Calu3 (cell line): ENCODE data around the gene TNRC18. TPM values are rescaled to one million over a fixed set of nuclear protein-coding genes. Genes with fewer than 3 reads are reported as not detected.
"Not testable (repeated sequence)": the region's sequence is repeated elsewhere in the genome, so short reads cannot be mapped to it uniquely, and the experiment has no call there.

ENCODE experiments used
- BruUV-seq: library from RNA; stranded (reverse); fragments of 400-500 nt; replicated peaks from 2 replicates; lab custom pipeline; 2021; lab: Mats Ljungman, UMichigan
- CTCF ChIA-PET: fragments of 300-600 bp; sonication (Branson Sonifier 250); formaldehyde crosslinking; loops from one replicate; lab custom pipeline; 2022; ENCODE audit warnings: antibody characterized with exemption; lab: Charles Lee
- DNase-seq: peaks from one replicate; pipeline ENCODE4 v3.0.0; 2022
- H3K27ac Mint-ChIP-seq: one replicate; pipeline ENCODE4 v1.8.0; 2022; ENCODE audit warnings: mixed read lengths; ENCODE audit not compliant: unreplicated experiment
- H3K27me3 Mint-ChIP-seq: one replicate; pipeline ENCODE4 v1.8.0; 2022; ENCODE audit warnings: mixed read lengths; ENCODE audit not compliant: unreplicated experiment
- H3K36me3 Mint-ChIP-seq: one replicate; pipeline ENCODE4 v1.8.0; 2022; ENCODE audit warnings: mild to moderate bottlenecking, moderate library complexity, mixed read lengths; ENCODE audit not compliant: insufficient read depth, unreplicated experiment
- H3K4me1 Mint-ChIP-seq: one replicate; pipeline ENCODE4 v1.8.0; 2022; ENCODE audit warnings: mild to moderate bottlenecking, low read depth, mixed read lengths; ENCODE audit not compliant: unreplicated experiment
- H3K4me3 Mint-ChIP-seq: one replicate; pipeline ENCODE4 v1.8.0; 2022; ENCODE audit warnings: mild to moderate bottlenecking, low read depth, moderate library complexity, mixed read lengths; ENCODE audit not compliant: unreplicated experiment
- H3K9me3 Mint-ChIP-seq: one replicate; pipeline ENCODE4 v1.8.0; 2022; ENCODE audit warnings: low read depth, mixed read lengths; ENCODE audit not compliant: unreplicated experiment
- intact Hi-C: fragments of 100-400 bp; cut with micrococcal nuclease; formaldehyde crosslinking; loops from one replicate; pipeline ENCODE4 v1.10.0; 2022; ENCODE audit not compliant: unreplicated experiment
- total RNA-seq: library from RNA; stranded (reverse); gene quantifications from 2 replicates; pipeline ENCODE4 v1.2.3, GENCODE V29; 2022
- TF ChIP-seq, protein P1 (sequence below): fragments of 200-600 bp; IDR thresholded peaks from one replicate; pipeline ENCODE4 v1.8.0; 2022; ENCODE audit warnings: antibody characterized with exemption; ENCODE audit not compliant: unreplicated experiment

The TNRC18 gene
- total RNA-seq, 1 experiment from 2014 or later: 213 TPM

DNA sequence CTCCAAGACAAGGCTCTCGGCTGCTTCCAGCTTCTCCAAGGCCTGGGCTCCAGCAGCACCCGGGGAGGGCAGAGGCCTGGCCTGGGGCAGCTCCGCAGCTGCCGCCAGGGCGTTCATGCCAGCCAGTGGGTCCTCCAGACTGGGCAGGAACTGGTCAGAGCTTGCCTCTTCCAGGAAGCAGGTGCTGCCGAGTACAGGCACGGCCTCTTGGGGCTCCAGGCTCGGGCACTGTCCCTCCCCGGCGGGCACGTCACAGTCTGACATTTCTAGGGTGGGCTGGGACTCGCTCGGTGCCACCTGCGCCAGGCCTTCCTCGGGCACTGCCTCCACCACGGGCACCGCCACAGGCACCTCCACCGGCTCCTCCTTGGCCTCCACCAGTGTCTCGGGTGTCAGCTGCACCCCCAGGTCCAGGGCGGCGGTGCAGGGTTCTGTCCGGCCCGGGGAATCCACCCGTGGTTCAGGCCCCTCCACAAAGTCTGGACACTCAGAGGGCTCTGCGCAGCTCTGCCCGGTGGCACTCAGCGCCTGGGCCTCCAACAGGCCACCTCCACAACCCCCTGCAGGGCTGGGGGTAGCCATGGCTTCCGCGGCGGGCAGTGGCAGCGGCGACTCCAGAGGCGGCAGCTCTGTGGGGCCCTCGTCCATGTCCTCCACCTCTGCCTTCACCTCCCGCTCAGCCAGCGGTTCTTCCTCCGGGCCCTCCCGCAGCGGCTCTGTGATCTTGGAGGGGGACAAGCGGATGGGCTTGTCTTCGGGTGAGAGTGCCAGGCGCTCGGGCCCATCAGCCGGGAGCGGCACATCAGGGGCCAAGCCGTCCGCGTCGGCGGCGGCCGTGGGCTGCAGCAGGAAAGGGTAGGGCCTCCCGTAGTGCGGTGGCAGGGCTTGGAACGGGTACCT is 52.9 kb downstream of the TNRC18 start:
- intact Hi-C loops: no loop called here
- H3K36me3 Mint-ChIP-seq: peaks cover 92% of the 10 kb centered on the region
- peak overlapping the region; percentile 25 for H3K27ac Mint-ChIP-seq
- peaks cover 10% of the 10 kb centered on the region for H3K4me1 Mint-ChIP-seq
- BruUV-seq: TSS peak; percentile 42
- no peak for DNase-seq
- H3K4me3 Mint-ChIP-seq: no peak overlapping the region
- H3K27me3 Mint-ChIP-seq: no peaks in the 10 kb centered on the region
- TF ChIP-seq, protein P1, sequence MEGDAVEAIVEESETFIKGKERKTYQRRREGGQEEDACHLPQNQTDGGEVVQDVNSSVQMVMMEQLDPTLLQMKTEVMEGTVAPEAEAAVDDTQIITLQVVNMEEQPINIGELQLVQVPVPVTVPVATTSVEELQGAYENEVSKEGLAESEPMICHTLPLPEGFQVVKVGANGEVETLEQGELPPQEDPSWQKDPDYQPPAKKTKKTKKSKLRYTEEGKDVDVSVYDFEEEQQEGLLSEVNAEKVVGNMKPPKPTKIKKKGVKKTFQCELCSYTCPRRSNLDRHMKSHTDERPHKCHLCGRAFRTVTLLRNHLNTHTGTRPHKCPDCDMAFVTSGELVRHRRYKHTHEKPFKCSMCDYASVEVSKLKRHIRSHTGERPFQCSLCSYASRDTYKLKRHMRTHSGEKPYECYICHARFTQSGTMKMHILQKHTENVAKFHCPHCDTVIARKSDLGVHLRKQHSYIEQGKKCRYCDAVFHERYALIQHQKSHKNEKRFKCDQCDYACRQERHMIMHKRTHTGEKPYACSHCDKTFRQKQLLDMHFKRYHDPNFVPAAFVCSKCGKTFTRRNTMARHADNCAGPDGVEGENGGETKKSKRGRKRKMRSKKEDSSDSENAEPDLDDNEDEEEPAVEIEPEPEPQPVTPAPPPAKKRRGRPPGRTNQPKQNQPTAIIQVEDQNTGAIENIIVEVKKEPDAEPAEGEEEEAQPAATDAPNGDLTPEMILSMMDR: no peak
- CTCF ChIA-PET: interaction anchor here (1.6 kb wide), 1 partner anchor 130 kb away, joined by 3 read pairs; no protein-coding TSS in a partner anchor
- H3K9me3 Mint-ChIP-seq: no peaks in the 10 kb centered on the region

DNA sequence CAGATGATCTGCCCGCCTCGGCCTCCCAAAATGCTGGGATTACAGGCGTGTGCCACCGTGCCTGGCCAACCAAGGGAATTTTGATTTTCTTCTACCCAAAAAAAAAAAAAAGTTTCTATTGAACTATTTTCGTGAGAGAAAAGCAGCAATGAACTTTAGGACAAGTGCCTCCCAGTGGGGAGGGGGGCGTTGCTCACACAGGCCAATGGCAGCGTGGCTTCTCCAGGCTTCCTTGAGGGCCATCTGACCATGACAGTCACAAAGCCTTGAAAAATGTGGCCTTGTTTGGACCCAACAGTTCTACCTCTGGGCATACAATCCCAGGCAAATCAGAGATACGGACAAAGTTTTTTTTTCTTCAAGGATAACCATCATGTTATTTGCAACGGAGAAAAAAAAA is 56.0 kb downstream of the TNRC18 start:
- Mint-ChIP-seq H3K27me3 (no peaks in the 10 kb centered on the region), H3K36me3 (peaks cover 90% of the 10 kb centered on the region), H3K4me3 (no peak overlapping the region), H3K4me1 (peaks cover 10% of the 10 kb centered on the region), H3K9me3 (no peaks in the 10 kb centered on the region), H3K27ac (no peak overlapping the region)
- TF ChIP-seq, protein P1: no peak
- CTCF ChIA-PET: interaction anchor here (1.0 kb wide), 1 partner anchor 57 kb away, joined by 3 read pairs; the partner anchor contains the start of gene TNRC18
- DNase-seq: no peak
- intact Hi-C loops: loop anchor here (2.0 kb wide), 1 partner anchor 83 kb away; no protein-coding TSS in a partner anchor
- BruUV-seq: no TSS peak

DNA sequence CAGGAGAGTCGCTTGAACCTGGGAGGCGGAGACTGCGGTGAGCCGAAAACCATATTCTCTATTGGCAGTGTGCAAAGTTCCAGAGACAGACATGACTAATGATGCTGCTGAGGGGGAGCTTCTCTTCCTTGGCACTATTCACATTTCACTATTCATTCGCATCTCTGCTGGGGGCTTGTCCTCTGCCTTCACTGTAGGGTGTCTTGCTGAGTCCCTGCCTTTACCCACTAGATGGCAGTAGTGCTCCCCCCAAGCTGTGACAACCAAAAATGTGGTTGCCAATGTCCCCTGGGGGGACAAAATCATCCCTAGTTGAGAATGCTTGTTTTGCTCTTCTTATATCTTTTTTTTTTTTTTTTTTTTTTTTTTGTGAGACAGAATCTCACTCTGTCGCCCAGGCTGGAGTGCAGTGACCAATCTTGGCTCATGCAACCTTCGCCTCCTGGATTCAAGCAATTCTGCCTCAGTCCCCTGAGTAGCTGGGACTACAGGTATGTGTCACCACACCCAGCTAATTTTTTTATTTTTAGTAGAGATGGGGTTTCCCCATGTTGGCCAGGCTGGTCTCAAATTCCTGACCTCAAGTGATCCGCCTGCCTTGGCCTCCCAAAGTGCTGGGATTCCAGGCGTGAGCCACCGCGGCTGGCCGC is 57.5 kb downstream of the TNRC18 start:
- peak; percentile 74 for DNase-seq
- not testable (repeated sequence) for BruUV-seq, H3K4me3 Mint-ChIP-seq, H3K27me3 Mint-ChIP-seq, H3K27ac Mint-ChIP-seq, H3K9me3 Mint-ChIP-seq
- CTCF ChIA-PET: interaction anchor here (0.6 to 1.9 kb wide), 8 partner anchors 31 to 306 kb away, joined by 3 to 10 read pairs (median 4); no protein-coding TSS in a partner anchor
- Mint-ChIP-seq H3K36me3 (peaks cover 90% of the 10 kb centered on the region), H3K4me1 (peaks cover 10% of the 10 kb centered on the region)
- TF ChIP-seq, protein P1: peak; percentile 97
- intact Hi-C loops: loop anchor here (2.0 kb wide), 1 partner anchor 85 kb away; no protein-coding TSS in a partner anchor

DNA sequence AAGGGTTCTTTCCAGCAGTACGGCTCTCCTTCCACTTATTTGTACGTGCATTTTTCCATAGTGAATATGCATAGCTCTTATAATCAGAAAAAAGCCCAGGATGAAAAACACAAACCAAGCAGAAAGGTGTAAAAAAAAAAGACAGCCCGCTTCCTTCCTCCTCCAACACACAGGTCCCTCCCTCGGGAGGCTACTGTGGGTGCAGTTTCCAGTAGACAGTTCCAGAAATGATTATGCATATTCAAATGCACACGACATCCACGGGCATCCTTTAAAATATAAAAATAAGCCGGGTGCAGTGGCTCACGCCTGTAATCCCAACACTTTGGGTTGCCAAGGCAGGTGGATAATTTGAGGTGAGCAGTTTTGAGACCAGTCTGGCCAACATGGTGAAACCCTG is 59.9 kb downstream of the TNRC18 start:
- no peak for DNase-seq
- no peaks in the 10 kb centered on the region for H3K27me3 Mint-ChIP-seq
- no peak overlapping the region for H3K4me3 Mint-ChIP-seq
- H3K27ac Mint-ChIP-seq: no peak overlapping the region
- BruUV-seq: no TSS peak
- peaks cover 92% of the 10 kb centered on the region for H3K36me3 Mint-ChIP-seq
- CTCF ChIA-PET: interaction anchor here (0.6 to 0.8 kb wide), 2 partner anchors 50 to 136 kb away, joined by 3 to 5 read pairs; no protein-coding TSS in a partner anchor
- TF ChIP-seq, protein P1: no peak
- no peaks in the 10 kb centered on the region for H3K9me3 Mint-ChIP-seq
- peaks cover 2% of the 10 kb centered on the region for H3K4me1 Mint-ChIP-seq
- intact Hi-C loops: no loop called here
